Uterus (tissue), 2 donors: ENCODE data around the gene IQGAP2.

Source experiments
- CTCF ChIP-seq, 4 experiments: fragments of 200-600 bp in 2 of 4; fragments of 450-650 bp in 2 of 4; sonication (generic) in 2 of 4; IDR thresholded peaks; one replicate each; pipeline ENCODE4 v1.5.1; 2016 to 2019; ENCODE audit warnings: antibody characterized with exemption in 4 of 4, mild to moderate bottlenecking in 2 of 4, moderate library complexity in 1 of 4
- POLR2A ChIP-seq, 2 donors: fragments of 450-650 bp; IDR thresholded peaks; one replicate each; pipeline ENCODE4 v1.6.1; 2016; ENCODE audit warnings: antibody characterized with exemption in 2 of 2, mild to moderate bottlenecking in 1 of 2, moderate library complexity in 1 of 2

DNA sequence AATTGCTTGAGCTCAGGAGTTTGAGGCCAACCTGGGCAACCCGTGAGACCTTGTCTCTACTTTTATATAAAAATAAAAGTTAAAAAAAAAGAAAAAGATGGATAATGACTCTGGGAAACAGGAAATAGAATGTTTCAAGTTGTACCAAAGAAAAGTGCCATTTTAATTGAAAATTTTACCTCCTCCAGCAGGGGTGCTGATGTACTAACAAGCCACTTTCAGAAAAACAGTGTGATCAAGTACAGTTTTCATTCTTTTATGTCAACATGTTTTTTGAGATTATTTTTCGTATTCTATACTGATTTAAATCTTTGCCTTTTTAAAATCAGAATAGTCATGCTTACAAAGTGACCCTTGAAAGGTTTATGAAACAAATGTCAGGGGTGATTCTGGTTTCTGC, 343.6 kb downstream of the IQGAP2 start:
- TF ChIP-seq CTCF (IDR thresholded peaks at IDR 0.05) (no peak), POLR2A (IDR thresholded peaks at IDR 0.05) (no peak)
